CD1c-positive myeloid dendritic cell (primary cell): ENCODE results near the gene ZNF281.
A peak's percentile ranks its signal among the peaks of the same experiment; 100 is the strongest.
"Not testable (repeated sequence)": the region's sequence is repeated elsewhere in the genome, so short reads cannot be mapped to it uniquely, and the experiment has no call there.

Source experiments
- DNase-seq: peaks from one replicate; pipeline ENCODE4 v3.0.0-alpha.2; 2016; ENCODE audit errors: extremely low spot score

Gene ZNF281

GRCh38 chr1:200428482-200429205 lies 18.8 kb upstream of the ZNF281 start:
- no peak for DNase-seq

- no peak for DNase-seq
These were observed 17.9 kb upstream of the ZNF281 start for GRCh38 chr1:200427744-200428143.

GRCh38 chr1:200426196-200426595 lies 16.4 kb upstream of the ZNF281 start:
- no peak for DNase-seq

GRCh38 chr1:200423235-200423634 lies 13.4 kb upstream of the ZNF281 start:
- DNase-seq, result no peak

GRCh38 chr1:200422211-200422610 lies 12.4 kb upstream of the ZNF281 start:
- DNase-seq, result no peak

- DNase-seq, result no peak
These were observed 6.2 kb upstream of the ZNF281 start for GRCh38 chr1:200415789-200416593.

GRCh38 chr1:200415227-200415626 lies 5.4 kb upstream of the ZNF281 start:
- DNase-seq, result no peak

- no peak for DNase-seq
These were observed 4.8 kb upstream of the ZNF281 start for GRCh38 chr1:200414657-200415056.

GRCh38 chr1:200413766-200414165 lies 3.9 kb upstream of the ZNF281 start:
- DNase-seq, result not testable (repeated sequence)

GRCh38 chr1:200411406-200412257 lies 1.8 kb upstream of the ZNF281 start:
- DNase-seq, result no peak

- no peak for DNase-seq
These were observed 686 bp upstream of the ZNF281 start for GRCh38 chr1:200410566-200410878.

- DNase-seq, result peak; percentile 11
These were observed 554 bp downstream of the ZNF281 start for GRCh38 chr1:200409203-200409760.

- DNase-seq, result no peak
These were observed 3.6 kb downstream of the ZNF281 start for GRCh38 chr1:200406161-200406797.

- no peak for DNase-seq
These were observed 4.6 kb downstream of the ZNF281 start for GRCh38 chr1:200405264-200405663.

- no peak for DNase-seq
These were observed 8.1 kb downstream of the ZNF281 start for GRCh38 chr1:200401708-200402107.

- no peak for DNase-seq
These were observed 8.6 kb downstream of the ZNF281 start for GRCh38 chr1:200401263-200401662.

GRCh38 chr1:200400556-200400955 lies 9.3 kb downstream of the ZNF281 start:
- no peak for DNase-seq

- DNase-seq, result no peak
These were observed 10.0 kb downstream of the ZNF281 start for GRCh38 chr1:200399860-200400259.

- no peak for DNase-seq
These were observed 11.5 kb downstream of the ZNF281 start for GRCh38 chr1:200398373-200398772.

- DNase-seq, result no peak
These were observed 17.1 kb downstream of the ZNF281 start for GRCh38 chr1:200392625-200393185.

- no peak for DNase-seq
These were observed 18.1 kb downstream of the ZNF281 start for GRCh38 chr1:200391747-200392146.
